Measurements from ENCODE around the gene TMEM109.

DNA sequence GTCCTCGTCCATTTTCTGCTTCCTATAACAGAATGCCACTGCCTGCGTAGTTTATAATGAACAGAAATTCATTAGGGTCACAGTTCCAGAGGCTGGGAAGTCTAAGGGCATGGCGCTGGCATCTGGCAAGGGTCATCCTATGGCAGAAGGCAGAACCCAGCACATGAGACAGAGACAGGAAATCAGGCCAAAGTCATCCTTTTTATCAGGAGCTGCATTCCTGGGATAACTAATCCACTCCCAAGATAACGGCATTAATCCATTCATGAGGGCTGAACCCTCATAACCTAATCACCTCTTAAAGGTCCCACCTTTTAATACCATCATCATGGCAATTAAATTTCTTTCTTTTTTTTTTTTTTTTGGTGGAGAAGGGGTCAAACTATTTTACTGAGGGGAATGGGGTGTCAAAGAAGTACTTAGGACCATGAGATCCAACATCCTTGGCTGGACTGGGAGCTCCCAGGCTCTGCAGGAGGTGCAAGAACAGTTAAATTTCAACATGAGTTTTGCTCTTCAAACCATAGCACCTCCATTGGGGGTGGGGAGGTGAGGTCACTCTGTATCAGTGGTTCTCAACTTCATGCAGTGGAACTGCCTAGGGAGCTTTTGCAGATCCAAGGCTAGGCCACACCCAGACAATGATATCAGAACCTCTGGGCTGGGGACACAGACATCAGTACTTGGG is 4.4 kb downstream of the TMEM109 start:
- TF ChIP-seq POLR2A (IDR thresholded peaks at IDR 0.05): no peak
- TF ChIP-seq CTCF (IDR thresholded peaks at IDR 0.05): no peak
- no peak for TF ChIP-seq EP300 (IDR thresholded peaks at IDR 0.05; ENCODE audit: low read depth)
- TF ChIP-seq POLR2AphosphoS5 (IDR thresholded peaks at IDR 0.05): no peak
